H9 (cell line): ENCODE measurements around the gene ATF6. TPM values are rescaled to one million over a fixed set of nuclear protein-coding genes. Genes with fewer than 3 reads are reported as not detected.

Experiments used
- DNase-seq: peaks from one replicate; pipeline ENCODE4 v3.0.0-alpha.2; 2017
- H2AFZ ChIP-seq: one replicate; pipeline ENCODE4 v1.6.1; 2013; ENCODE audit warnings: mild to moderate bottlenecking, low read length, control low read depth, moderate library complexity
- H2AK5ac ChIP-seq: 2 replicates; pipeline ENCODE4 v1.6.1; 2013; ENCODE audit warnings: low read length, control low read depth, mixed read lengths; ENCODE audit not compliant: insufficient read length
- H2BK120ac ChIP-seq: one replicate; pipeline ENCODE4 v1.6.1; 2013; ENCODE audit warnings: low read depth, mild to moderate bottlenecking, low read length, control low read depth, inconsistent platforms; ENCODE audit not compliant: poor library complexity, severe bottlenecking
- H2BK12ac ChIP-seq: 2 replicates; pipeline ENCODE4 v1.6.1; 2013; ENCODE audit warnings: low read length, control low read depth, mixed read lengths, low read depth; ENCODE audit not compliant: insufficient read length
- H2BK15ac ChIP-seq: 2 replicates; pipeline ENCODE4 v1.6.1; 2013; ENCODE audit warnings: low read depth, low read length, control low read depth
- H2BK20ac ChIP-seq: one replicate; pipeline ENCODE4 v1.6.1; 2013; ENCODE audit warnings: low read depth, mild to moderate bottlenecking, low read length, control low read depth, inconsistent platforms; ENCODE audit not compliant: poor library complexity, severe bottlenecking
- H2BK5ac ChIP-seq: 2 replicates; pipeline ENCODE4 v1.6.1; 2013; ENCODE audit warnings: low read length, control low read depth, mixed read lengths; ENCODE audit not compliant: insufficient read length
- H3K14ac ChIP-seq: 2 replicates; pipeline ENCODE4 v1.6.1; 2013; ENCODE audit warnings: low read length, control low read depth; ENCODE audit not compliant: insufficient read depth
- H3K18ac ChIP-seq: 2 replicates; pipeline ENCODE4 v1.6.1; 2013; ENCODE audit warnings: low read depth, mild to moderate bottlenecking, mixed read lengths, low read length, control low read depth; ENCODE audit not compliant: insufficient read length
- H3K23ac ChIP-seq: 2 replicates; pipeline ENCODE4 v1.6.1; 2013; ENCODE audit warnings: low read length, control low read depth, mixed read lengths, low read depth; ENCODE audit not compliant: insufficient read length
- H3K23me2 ChIP-seq: 2 replicates; pipeline ENCODE4 v1.6.1; 2013; ENCODE audit warnings: low read depth, mild to moderate bottlenecking, mixed read lengths, low read length, control low read depth; ENCODE audit not compliant: insufficient read length, poor library complexity, severe bottlenecking
- H3K27ac ChIP-seq: 2 replicates; pipeline ENCODE4 v1.5.1; 2013; ENCODE audit warnings: low read length, control low read depth, mixed read lengths, low read depth; ENCODE audit not compliant: insufficient read length
- H3K27me3 ChIP-seq: 2 replicates; pipeline ENCODE4 v1.6.1; 2013; ENCODE audit warnings: low read length, control low read depth, inconsistent platforms; ENCODE audit not compliant: insufficient read depth
- H3K4ac ChIP-seq: 2 replicates; pipeline ENCODE4 v1.6.1; 2013; ENCODE audit warnings: low read depth, mild to moderate bottlenecking, control low read depth, inconsistent platforms, low read length, moderate library complexity
- H3K4me1 ChIP-seq: 2 replicates; pipeline ENCODE4 v1.6.1; 2013; ENCODE audit warnings: low read length, control low read depth, inconsistent platforms; ENCODE audit not compliant: insufficient read depth
- H3K4me2 ChIP-seq: 2 replicates; pipeline ENCODE4 v1.6.1; 2013; ENCODE audit warnings: low read length, control low read depth, mixed read lengths; ENCODE audit not compliant: insufficient read length, insufficient read depth
- H3K56ac ChIP-seq: 2 replicates; pipeline ENCODE4 v1.6.1; 2013; ENCODE audit warnings: low read depth, mild to moderate bottlenecking, mixed read lengths, low read length, control low read depth; ENCODE audit not compliant: insufficient read length
- H3K79me1 ChIP-seq: 2 replicates; pipeline ENCODE4 v1.6.1; 2013; ENCODE audit warnings: low read depth, mild to moderate bottlenecking, moderate library complexity, low read length, control low read depth, inconsistent platforms; ENCODE audit not compliant: insufficient read depth, poor library complexity, severe bottlenecking
- H3K79me2 ChIP-seq: 2 replicates; pipeline ENCODE4 v1.6.1; 2013; ENCODE audit warnings: low read length, control low read depth, inconsistent platforms; ENCODE audit not compliant: insufficient read depth
- H3K9ac ChIP-seq: 2 replicates; pipeline ENCODE4 v1.6.1; 2013; ENCODE audit warnings: low read length, control low read depth, mixed read lengths; ENCODE audit not compliant: insufficient read length; ENCODE audit errors: extremely low read depth
- H3K9me3 ChIP-seq: one replicate; pipeline ENCODE4 v1.6.1; 2013; ENCODE audit warnings: low read depth, low read length, inconsistent platforms; ENCODE audit not compliant: control insufficient read depth
- H3T11ph ChIP-seq: one replicate; pipeline ENCODE4 v1.6.1; 2013; ENCODE audit warnings: mild to moderate bottlenecking, low read length, control low read depth, inconsistent platforms
- H4K20me1 ChIP-seq: one replicate; pipeline ENCODE4 v1.6.1; 2013; ENCODE audit not compliant: control insufficient read depth, insufficient read length, insufficient read depth
- H4K5ac ChIP-seq: 2 replicates; pipeline ENCODE4 v1.6.1; 2013; ENCODE audit warnings: low read depth, mild to moderate bottlenecking, mixed read lengths, low read length, control low read depth; ENCODE audit not compliant: insufficient read length
- H4K8ac ChIP-seq: replicated peaks from 2 replicates; pipeline ENCODE4 v1.6.1; 2013; ENCODE audit warnings: low read length, control low read depth, mixed read lengths, low read depth; ENCODE audit not compliant: insufficient read length
- H4K91ac ChIP-seq: 2 replicates; pipeline ENCODE4 v1.6.1; 2013; ENCODE audit warnings: low read depth, mild to moderate bottlenecking, moderate library complexity, mixed read lengths, low read length, control low read depth; ENCODE audit not compliant: insufficient read length
- H3K27ac Mint-ChIP-seq, 3 experiments: 2 replicates in 2 of 3; 3 replicates in 1 of 3; pipeline ENCODE4 v1.8.0; 2020 to 2021; ENCODE audit warnings: mixed read lengths in 3 of 3, mild to moderate bottlenecking in 1 of 3, moderate library complexity in 1 of 3
- H3K27me3 Mint-ChIP-seq: 2 replicates; pipeline ENCODE4 v1.8.0; 2021; ENCODE audit warnings: low read depth, mild to moderate bottlenecking, moderate library complexity, mixed read lengths
- H3K36me3 Mint-ChIP-seq, 3 experiments: 2 replicates in 2 of 3; 3 replicates in 1 of 3; pipeline ENCODE4 v1.8.0; 2020 to 2021; ENCODE audit warnings: low read depth in 3 of 3, mixed read lengths in 3 of 3; ENCODE audit not compliant: insufficient read depth in 1 of 3
- H3K4me1 Mint-ChIP-seq, 2 experiments: 2 replicates each; pipeline ENCODE4 v1.8.0; 2020; ENCODE audit warnings: mixed read lengths in 2 of 2
- H3K4me3 Mint-ChIP-seq, 2 experiments: 2 replicates in 1 of 2; 3 replicates in 1 of 2; pipeline ENCODE4 v1.8.0; 2020 to 2021; ENCODE audit warnings: mild to moderate bottlenecking in 2 of 2, mixed read lengths in 2 of 2, moderate library complexity in 1 of 2
- H3K9me3 Mint-ChIP-seq, 2 experiments: 2 replicates in 1 of 2; 3 replicates in 1 of 2; pipeline ENCODE4 v1.8.0; 2020; ENCODE audit warnings: mild to moderate bottlenecking in 2 of 2, mixed read lengths in 2 of 2, moderate library complexity in 1 of 2
- CTCF ChIP-seq: fragments of 200-600 bp; sonication (generic); conservative IDR thresholded peaks from 3 replicates; pipeline ENCODE4 v1.8.0; 2021; ENCODE audit warnings: antibody characterized with exemption, mild to moderate bottlenecking
- WGBS: extraction: QIAGEN DNeasy Blood & Tissue Kit; methylation state at CpG from one replicate; pipeline ENCODE4 v1.1.7; 2013; ENCODE audit warnings: missing lambda C conversion rate, low lambda C conversion rate, mixed read lengths; ENCODE audit not compliant: insufficient read length; ENCODE audit errors: extremely low coverage; 5-methylcytosine and 5-hydroxymethylcytosine counted together
- total RNA-seq: library from RNA; stranded (reverse); gene quantifications from 2 replicates; pipeline ENCODE4 v1.2.1, GENCODE V29; 2021

Gene ATF6
- total RNA-seq, 1 experiment from 2014 or later = 11.2 TPM

GRCh38 chr1:161978011-161978790, 212.1 kb downstream of the ATF6 start:
- no peak overlapping the region for H2AK5ac ChIP-seq
- Mint-ChIP-seq H3K27me3 (peaks cover 6% of the 10 kb centered on the region), H3K36me3 (peaks cover 0 to 4% (median 0%) of the 10 kb centered on the region in 3 experiments; a peak in 3 of 7 replicates), H3K4me1 (peaks cover 0 to 4% of the 10 kb centered on the region in 2 experiments; a peak in 1 of 4 replicates), H3K4me3 (no peak overlapping the region), H3K9me3 (peaks cover 0 to 7% of the 10 kb centered on the region in 2 experiments; a peak in 1 of 5 replicates), H3K27ac (no peak overlapping the region)
- H3T11ph ChIP-seq = no peak overlapping the region
- H3K18ac ChIP-seq = no peak overlapping the region
- WGBS = no CpG with 5 or more reads among the region's 31 CpGs
- H3K4me1 ChIP-seq = no peaks in the 10 kb centered on the region
- no peak for TF ChIP-seq CTCF
- H3K9me3 ChIP-seq = no peaks in the 10 kb centered on the region
- no peak overlapping the region for H3K27ac ChIP-seq
- H3K27me3 ChIP-seq = no peaks in the 10 kb centered on the region
- no peak overlapping the region for H3K4ac ChIP-seq
- no peak overlapping the region for H3K23ac ChIP-seq
- no peak overlapping the region for H3K56ac ChIP-seq
- H3K9ac ChIP-seq = no peak overlapping the region
- H2AFZ ChIP-seq = no peak overlapping the region
- DNase-seq = no peak
- no peak overlapping the region for H2BK20ac ChIP-seq
- H4K20me1 ChIP-seq = no peaks in the 10 kb centered on the region
- no peaks in the 10 kb centered on the region for H3K79me2 ChIP-seq
- no peak overlapping the region for H4K8ac ChIP-seq
- H4K5ac ChIP-seq = no peak overlapping the region
- H2BK5ac ChIP-seq = no peak overlapping the region
- H2BK12ac ChIP-seq = no peak overlapping the region
- no peak overlapping the region for H3K14ac ChIP-seq
- no peak overlapping the region for H2BK15ac ChIP-seq
- H3K4me2 ChIP-seq = no peak overlapping the region
- no peak overlapping the region for H2BK120ac ChIP-seq
- no peak overlapping the region for H4K91ac ChIP-seq
- no peaks in the 10 kb centered on the region for H3K23me2 ChIP-seq
- no peaks in the 10 kb centered on the region for H3K79me1 ChIP-seq
